ENCODE data around the gene CENATAC. TPM values are rescaled to one million over a fixed set of nuclear protein-coding genes. Genes with fewer than 3 reads are reported as not detected.
A peak's percentile ranks its signal among the peaks of the same experiment; 100 is the strongest.
"Not testable (repeated sequence)": the region's sequence is repeated elsewhere in the genome, so short reads cannot be mapped to it uniquely, and the experiment has no call there.

The CENATAC gene
- total RNA-seq, 2 donors from 2014 or later: 11.9 to 19.0 TPM

DNA sequence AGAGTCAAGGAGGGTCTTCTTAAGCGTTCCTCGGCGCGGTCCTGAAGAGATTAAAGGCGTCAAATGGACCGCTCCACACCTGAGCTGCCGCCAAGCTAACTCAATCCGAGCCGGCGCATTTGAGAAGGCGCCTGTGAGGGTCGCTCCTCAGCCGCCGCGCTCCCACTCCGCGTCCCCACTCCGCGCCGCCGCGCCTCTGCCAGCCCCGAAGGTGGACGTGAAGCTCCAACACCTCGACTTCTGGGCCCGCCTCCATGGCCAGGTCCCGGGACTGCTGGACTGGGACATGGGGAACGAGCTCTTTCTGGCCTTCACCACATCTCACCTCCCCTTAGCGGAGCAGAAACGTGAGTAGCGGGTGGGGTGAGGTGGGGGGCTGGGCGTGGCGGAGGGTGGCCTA is 26.3 kb upstream of the CENATAC start, which contains the start of gene FOXR1:
Gene FOXR1, plus strand, starts transcription at position 116 of the 400 bp plus-strand sequence. Its CDS starts 171 bp downstream, at position 287.
- Histone ChIP-seq H3K9ac (ENCODE audit: low read depth in 2 of 2, low read length in 2 of 2) (no peak within 1 kb of the TSS), H3K4me3 (no peak within 1 kb of the TSS), H3K9me3 (no peaks in the 10 kb centered on the region), H3K27me3 (no peaks in the 10 kb centered on the region), H3K36me3 (no peaks in the 10 kb centered on the region), H3K27ac (no peak within 1 kb of the TSS), H3K4me1 (no peaks in the 10 kb centered on the region)
- intact Hi-C loops (cut with DNase I): no loop called here
- no peak for DNase-seq
- TF ChIP-seq, protein P1, sequence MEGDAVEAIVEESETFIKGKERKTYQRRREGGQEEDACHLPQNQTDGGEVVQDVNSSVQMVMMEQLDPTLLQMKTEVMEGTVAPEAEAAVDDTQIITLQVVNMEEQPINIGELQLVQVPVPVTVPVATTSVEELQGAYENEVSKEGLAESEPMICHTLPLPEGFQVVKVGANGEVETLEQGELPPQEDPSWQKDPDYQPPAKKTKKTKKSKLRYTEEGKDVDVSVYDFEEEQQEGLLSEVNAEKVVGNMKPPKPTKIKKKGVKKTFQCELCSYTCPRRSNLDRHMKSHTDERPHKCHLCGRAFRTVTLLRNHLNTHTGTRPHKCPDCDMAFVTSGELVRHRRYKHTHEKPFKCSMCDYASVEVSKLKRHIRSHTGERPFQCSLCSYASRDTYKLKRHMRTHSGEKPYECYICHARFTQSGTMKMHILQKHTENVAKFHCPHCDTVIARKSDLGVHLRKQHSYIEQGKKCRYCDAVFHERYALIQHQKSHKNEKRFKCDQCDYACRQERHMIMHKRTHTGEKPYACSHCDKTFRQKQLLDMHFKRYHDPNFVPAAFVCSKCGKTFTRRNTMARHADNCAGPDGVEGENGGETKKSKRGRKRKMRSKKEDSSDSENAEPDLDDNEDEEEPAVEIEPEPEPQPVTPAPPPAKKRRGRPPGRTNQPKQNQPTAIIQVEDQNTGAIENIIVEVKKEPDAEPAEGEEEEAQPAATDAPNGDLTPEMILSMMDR (IDR thresholded peaks at IDR 0.05): no peak

DNA sequence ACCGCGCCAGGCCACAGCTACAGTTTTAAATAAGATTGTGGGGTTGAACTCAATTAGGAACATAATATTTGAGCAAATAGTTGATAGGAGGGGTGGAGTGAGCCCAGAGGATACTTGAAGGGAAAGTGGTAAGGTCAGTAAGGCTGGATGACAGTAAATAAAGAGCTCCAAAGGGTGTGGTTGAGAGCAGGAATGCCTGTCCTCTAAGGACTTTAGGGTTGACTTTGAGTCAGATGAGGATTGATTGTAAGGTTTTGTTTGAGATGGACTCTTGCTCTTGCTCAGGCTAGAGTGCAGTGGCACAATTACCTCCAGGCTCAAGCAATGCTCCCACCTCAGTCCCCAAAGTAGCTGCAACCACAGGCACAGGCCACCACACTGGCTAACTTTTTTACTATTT is 24.0 kb upstream of the CENATAC start:
- intact Hi-C loops (cut with DNase I): no loop called here
- no peak for DNase-seq
- TF ChIP-seq, protein P1 (IDR thresholded peaks at IDR 0.05): no peak

DNA sequence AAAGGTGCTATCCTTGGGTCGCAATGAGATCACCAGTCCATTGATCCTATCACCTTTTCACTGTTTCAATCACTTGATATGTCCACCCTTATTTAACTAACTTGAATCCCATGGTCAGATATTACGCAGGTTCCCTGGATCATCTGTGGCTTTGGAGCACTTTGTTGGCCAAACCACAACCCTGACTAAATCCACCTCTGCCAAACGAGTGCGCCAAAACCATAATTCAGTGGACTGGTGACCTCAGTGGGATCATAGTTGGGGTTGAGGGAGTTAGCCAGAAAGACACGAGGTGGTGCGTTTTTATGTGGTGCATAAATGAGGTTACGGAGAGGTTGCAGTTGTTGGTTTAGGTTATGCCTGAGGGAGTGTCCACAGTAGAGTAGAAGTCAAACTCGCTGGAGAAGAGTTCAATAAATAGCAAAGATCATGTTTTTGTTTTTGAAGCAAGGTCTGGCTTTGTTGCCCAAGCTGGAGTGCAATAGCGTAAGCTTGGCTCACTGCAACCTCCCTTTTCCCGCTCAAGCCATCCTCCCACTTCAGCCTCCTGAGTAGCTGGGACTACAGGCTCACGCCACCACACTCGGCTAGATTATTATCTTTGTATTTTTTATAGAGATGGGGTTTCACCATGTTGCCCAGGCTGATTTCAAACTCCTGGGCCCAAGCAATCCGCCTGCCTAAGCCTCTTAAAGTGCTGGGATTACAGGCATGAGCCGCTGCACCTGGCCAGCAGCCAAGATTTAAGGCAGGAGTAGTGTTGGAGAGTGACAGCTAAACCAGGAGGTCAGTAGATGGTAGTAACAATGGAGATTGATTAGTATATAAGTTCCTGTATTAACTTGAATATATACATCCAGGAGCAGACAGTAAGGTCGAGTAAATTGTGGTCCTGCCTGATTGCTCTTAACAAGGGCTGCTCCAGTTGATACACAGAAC is 21.9 kb upstream of the CENATAC start:
- Histone ChIP-seq H3K27ac (no peak overlapping the region), H3K27me3 (no peaks in the 10 kb centered on the region), H3K9ac (ENCODE audit: low read depth in 2 of 2, low read length in 2 of 2) (no peak overlapping the region), H3K9me3 (no peaks in the 10 kb centered on the region), H3K36me3 (no peaks in the 10 kb centered on the region), H3K4me1 (no peaks in the 10 kb centered on the region), H3K4me3 (no peak overlapping the region)
- TF ChIP-seq, protein P1 (IDR thresholded peaks at IDR 0.05): no peak
- intact Hi-C loops (cut with DNase I): no loop called here
- DNase-seq: no peak

More for the DNA sequence above, 24.0 kb upstream of the CENATAC start:
- Histone ChIP-seq H3K9me3 (no peaks in the 10 kb centered on the region), H3K9ac (ENCODE audit: low read depth in 2 of 2, low read length in 2 of 2) (no peak overlapping the region), H3K27me3 (no peaks in the 10 kb centered on the region), H3K27ac (no peak overlapping the region), H3K4me3 (no peak overlapping the region), H3K36me3 (no peaks in the 10 kb centered on the region), H3K4me1 (no peaks in the 10 kb centered on the region)

DNA sequence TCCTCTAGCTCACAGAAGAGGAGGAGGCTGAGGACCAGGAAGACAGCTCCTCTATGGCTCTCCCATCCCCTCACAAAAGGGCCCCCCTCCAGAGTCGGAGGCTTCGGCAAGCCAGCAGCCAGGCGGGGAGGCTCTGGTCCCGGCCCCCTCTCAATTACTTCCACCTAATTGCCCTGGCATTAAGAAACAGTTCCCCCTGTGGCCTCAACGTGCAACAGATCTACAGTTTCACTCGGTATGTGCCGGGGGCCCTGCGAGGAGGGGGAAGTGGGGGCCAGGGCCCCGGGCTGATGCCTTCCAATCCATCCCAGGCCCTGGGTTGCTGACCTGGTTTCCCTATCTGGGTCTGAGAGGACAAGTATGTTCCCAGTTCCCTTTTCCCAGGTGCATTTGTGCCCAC is 18.5 kb upstream of the CENATAC start:
- no peaks in the 10 kb centered on the region for H3K27me3 ChIP-seq
- TF ChIP-seq, protein P1 (IDR thresholded peaks at IDR 0.05): no peak
- H3K9me3 ChIP-seq: no peaks in the 10 kb centered on the region
- no peak overlapping the region for H3K4me3 ChIP-seq
- no peaks in the 10 kb centered on the region for H3K36me3 ChIP-seq
- intact Hi-C loops (cut with DNase I): no loop called here
- H3K27ac ChIP-seq: no peak overlapping the region
- no peak for DNase-seq
- H3K4me1 ChIP-seq: no peaks in the 10 kb centered on the region
- H3K9ac ChIP-seq (ENCODE audit: low read depth in 2 of 2, low read length in 2 of 2): no peak overlapping the region

DNA sequence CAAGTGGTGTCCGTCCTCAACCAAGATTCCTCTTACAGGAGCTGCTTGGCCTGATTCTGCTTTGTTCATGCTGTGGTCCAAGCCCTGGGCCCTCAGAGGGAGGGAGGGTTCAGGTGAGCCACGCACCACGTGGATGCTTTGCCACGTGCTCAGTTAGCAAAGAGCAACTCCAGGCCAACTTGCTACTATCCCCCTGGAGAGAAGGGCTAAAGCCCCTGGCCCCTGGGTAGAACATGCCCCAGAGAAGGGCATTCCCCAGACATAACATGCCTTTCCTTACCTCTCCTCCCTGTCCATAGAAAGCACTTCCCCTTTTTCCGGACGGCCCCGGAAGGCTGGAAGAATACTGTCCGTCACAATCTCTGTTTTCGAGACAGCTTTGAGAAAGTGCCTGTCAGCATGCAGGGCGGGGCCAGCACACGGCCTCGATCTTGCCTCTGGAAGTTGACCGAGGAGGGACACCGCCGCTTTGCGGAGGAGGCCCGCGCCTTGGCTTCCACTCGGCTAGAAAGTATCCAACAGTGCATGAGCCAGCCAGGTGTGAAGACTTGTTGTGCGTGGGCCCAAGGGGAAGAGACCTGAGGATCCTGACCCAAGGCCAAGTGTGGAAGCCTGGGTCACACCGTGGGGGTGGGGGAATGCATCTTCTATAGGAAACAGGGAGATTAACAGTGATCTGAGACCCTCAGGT is 17.6 kb upstream of the CENATAC start:
- no peak overlapping the region for H3K27ac ChIP-seq

DNA sequence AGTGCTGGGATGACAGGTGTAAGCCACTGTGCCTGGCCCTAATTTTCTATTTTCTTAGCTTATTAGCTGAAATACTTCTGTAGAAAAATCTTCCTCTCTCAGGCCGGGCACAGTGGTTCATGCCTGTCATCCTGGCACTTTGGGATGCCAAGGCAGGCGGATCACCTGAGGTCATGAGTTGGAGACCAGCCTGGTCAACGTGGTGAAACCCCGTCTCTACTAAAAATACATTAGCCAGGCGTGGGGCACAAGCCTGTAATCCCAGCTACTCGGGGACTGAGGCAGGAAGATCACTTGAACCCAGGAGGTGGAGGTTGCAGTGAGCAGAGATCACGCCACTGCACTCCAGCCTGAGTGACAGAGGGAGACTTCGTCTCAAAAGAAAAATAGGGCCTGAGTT is 13.6 kb upstream of the CENATAC start:
- H3K4me3 ChIP-seq; H3K9ac ChIP-seq (ENCODE audit: low read depth in 2 of 2, low read length in 2 of 2); intact Hi-C loops (cut with DNase I); H3K9me3 ChIP-seq; H3K36me3 ChIP-seq; H3K27me3 ChIP-seq; H3K4me1 ChIP-seq; DNase-seq; H3K27ac ChIP-seq: not testable (repeated sequence)

More for the DNA sequence above, 17.6 kb upstream of the CENATAC start:
- intact Hi-C loops (cut with DNase I): no loop called here
- Histone ChIP-seq H3K9ac (ENCODE audit: low read depth in 2 of 2, low read length in 2 of 2) (peak overlapping the region in 1 of 2 donors; percentile 9), H3K36me3 (no peaks in the 10 kb centered on the region), H3K9me3 (no peaks in the 10 kb centered on the region), H3K4me1 (no peaks in the 10 kb centered on the region), H3K27me3 (no peaks in the 10 kb centered on the region), H3K4me3 (no peak overlapping the region)
- DNase-seq: peak; percentile 33
- TF ChIP-seq, protein P1 (IDR thresholded peaks at IDR 0.05): no peak

Measured in colonic mucosa (tissue), 4 donors.